A549 (cell line): ENCODE measurements around the gene ZNF79. TPM values are rescaled to one million over a fixed set of nuclear protein-coding genes. Genes with fewer than 3 reads are reported as not detected.

Source experiments
- ATAC-seq, 2 experiments: fragments of 200-7000 bp in 1 of 2; fragments of >200 bp in 1 of 2; cut with Nextera tagmentation in 1 of 2; cut with Tn5 transposase in 1 of 2; 3 replicates each; pipeline versions ENCODE4 v1.8.0 to v1.9.1; 2018 to 2020; ENCODE audit warnings: mild to moderate bottlenecking in 1 of 2, moderate library complexity in 1 of 2
- CTCF ChIA-PET: fragments of 300-600 bp; sonication (Branson Sonifier 250); formaldehyde crosslinking; extraction: SDS; loops from one replicate; lab custom pipeline; 2021; ENCODE audit warnings: antibody characterized with exemption, inconsistent platforms; lab: Yijun Ruan, JAX
- POLR2A ChIA-PET: fragments of 350-600 bp; formaldehyde crosslinking; extraction: SDS; loops from one replicate; lab custom pipeline; 2021; ENCODE audit warnings: antibody characterized with exemption, inconsistent platforms; lab: Yijun Ruan, JAX
- DNase-seq, 2 experiments: peaks; one replicate each; pipeline versions ENCODE4 v3.0.0 to v3.0.0-alpha.2; 2011 to 2016; ENCODE audit warnings: low read depth in 1 of 2, low spot score in 1 of 2
- FAIRE-seq: peaks from 2 replicates; lab custom pipeline; 2011; peaks lifted over from hg19 to GRCh38; lab: Jason Lieb, UNC
- H3K27ac ChIP-seq, 2 experiments: fragments of >200 bp; sonication (Bioruptor Twin); formaldehyde crosslinking; 3 replicates each; pipeline ENCODE4 v1.5.1; 2016 to 2017
- H3K4me1 ChIP-seq: fragments of >200 bp; sonication (Bioruptor Twin); formaldehyde crosslinking; 3 replicates; pipeline ENCODE4 v1.6.1; 2016
- H3K4me2 ChIP-seq: fragments of >200 bp; sonication (Bioruptor Twin); formaldehyde crosslinking; 3 replicates; pipeline ENCODE4 v1.6.1; 2016
- H3K4me3 ChIP-seq: fragments of >200 bp; sonication (Bioruptor Twin); formaldehyde crosslinking; 3 replicates; pipeline ENCODE4 v1.5.1; 2016
- H3K9me3 ChIP-seq: fragments of >200 bp; sonication (Bioruptor Twin); formaldehyde crosslinking; 3 replicates; pipeline ENCODE4 v1.6.1; 2016
- BHLHE40 ChIP-seq: IDR thresholded peaks from 2 replicates; pipeline ENCODE4 v1.6.1; 2012; ENCODE audit warnings: low read depth, low read length, inconsistent platforms
- CTCF ChIP-seq: fragments of >200 bp; sonication (Bioruptor Twin); formaldehyde crosslinking; IDR thresholded peaks from 3 replicates; pipeline ENCODE4 v1.5.1; 2016
- EHF ChIP-seq: fragments of 250-450 bp; sonication (Bioruptor Pico); IDR thresholded peaks from 2 replicates; pipeline ENCODE4 v1.5.0; 2020; ENCODE audit warnings: mild to moderate bottlenecking
- HDAC2 ChIP-seq: fragments of 200-600 bp; sonication (generic); IDR thresholded peaks from 2 replicates; pipeline ENCODE4 v1.6.1; 2016
- HOXB13 ChIP-seq: fragments of 250-450 bp; sonication (Bioruptor Pico); IDR thresholded peaks from 2 replicates; pipeline ENCODE4 v1.5.0; 2020; ENCODE audit warnings: low read depth, mild to moderate bottlenecking, moderate library complexity
- JUNB ChIP-seq: fragments of >200 bp; sonication (Bioruptor Twin); formaldehyde crosslinking; IDR thresholded peaks from 2 replicates; pipeline ENCODE4 v1.6.1; 2016
- KDM5A ChIP-seq: fragments of 200-600 bp; sonication (generic); IDR thresholded peaks from 2 replicates; pipeline ENCODE4 v1.6.1; 2016; ENCODE audit warnings: antibody characterized with exemption, mild to moderate bottlenecking
- MAFK ChIP-seq: fragments of 450-650 bp; IDR thresholded peaks from 2 replicates; pipeline ENCODE4 v1.6.1; 2014; ENCODE audit not compliant: partially characterized antibody
- MAZ ChIP-seq: fragments of 150-350 bp; IDR thresholded peaks from 2 replicates; pipeline ENCODE4 v1.6.1; 2014; ENCODE audit warnings: antibody characterized with exemption, low read depth, low read length, borderline replicate concordance
- NFE2L2 ChIP-seq: fragments of 150-350 bp; conservative IDR thresholded peaks from 2 replicates; pipeline ENCODE4 v1.6.1; 2014; ENCODE audit warnings: low read length
- NPAS2 ChIP-seq: fragments of 250-450 bp; sonication (Bioruptor Pico); IDR thresholded peaks from 2 replicates; pipeline ENCODE4 v1.8.0; 2022; ENCODE audit warnings: mild to moderate bottlenecking, moderate library complexity, borderline replicate concordance
- PBX3 ChIP-seq: IDR thresholded peaks from 2 replicates; pipeline ENCODE4 v1.6.1; 2012
- POLR2AphosphoS2 ChIP-seq: conservative IDR thresholded peaks from 2 replicates; pipeline ENCODE4 v1.6.1; 2012; ENCODE audit warnings: low read length, improper control_type of control experiment, inconsistent platforms
- RAD21 ChIP-seq, 2 experiments: fragments of >200 bp in 1 of 2; sonication (Bioruptor Twin) in 1 of 2; formaldehyde crosslinking in 1 of 2; IDR thresholded peaks in 1 of 2; conservative IDR thresholded peaks in 1 of 2; 2 replicates in 1 of 2; 3 replicates in 1 of 2; pipeline ENCODE4 v1.6.1; 2012 to 2018; ENCODE audit warnings: inconsistent platforms in 1 of 2
- RCOR1 ChIP-seq: fragments of 150-350 bp; IDR thresholded peaks from 2 replicates; pipeline ENCODE4 v1.6.1; 2014; ENCODE audit warnings: antibody characterized with exemption, low read length, low read depth
- RFX5 ChIP-seq: fragments of 450-650 bp; IDR thresholded peaks from 2 replicates; pipeline ENCODE4 v1.7.1; 2014; ENCODE audit warnings: antibody characterized with exemption, mild to moderate bottlenecking, moderate library complexity
- SREBF2 ChIP-seq: fragments of 450-650 bp; IDR thresholded peaks from 2 replicates; pipeline ENCODE4 v1.6.1; 2014; ENCODE audit warnings: mild to moderate bottlenecking, moderate library complexity
- ZSCAN20 ChIP-seq: fragments of 250-450 bp; sonication (Bioruptor Pico); IDR thresholded peaks from 2 replicates; pipeline ENCODE4 v1.8.0; 2022; ENCODE audit warnings: mild to moderate bottlenecking, moderate library complexity
- WGBS: methylation state at CpG from one replicate; pipeline ENCODE4 v1.1.6; 2017; ENCODE audit errors: missing lambda C conversion rate; 5-methylcytosine and 5-hydroxymethylcytosine counted together
- polyA plus RNA-seq, 4 experiments: library from polyadenylated mRNA; depleted of rRNA in 3 of 4; stranded (reverse); fragments of >200 nt; fragmentation: RNase III in 1 of 4; extraction: RNeasy Plus Mini Kit Qiagen cat#74134 plus additional on column Dnase treatment in 1 of 4; gene quantifications; 2 replicates in 3 of 4; 3 replicates in 1 of 4; pipeline ENCODE4 v1.2.3, GENCODE V29; 2011 to 2017
- TF ChIP-seq, protein P1 (sequence below): fragments of 250-450 bp; sonication (Bioruptor Pico); IDR thresholded peaks from 2 replicates; pipeline ENCODE4 v1.5.0; 2021; ENCODE audit warnings: mild to moderate bottlenecking, moderate library complexity, borderline replicate concordance
- TF ChIP-seq, protein P2 (sequence below): fragments of 200-600 bp; sonication (generic); IDR thresholded peaks from 2 replicates; pipeline ENCODE4 v1.6.1; 2016; ENCODE audit warnings: antibody characterized with exemption, mild to moderate bottlenecking, moderate library complexity

Gene ZNF79
- polyA plus RNA-seq, 2 of the 4 experiments (the other 2 are of a cell fraction), result 4.9 to 5.7 TPM

DNA sequence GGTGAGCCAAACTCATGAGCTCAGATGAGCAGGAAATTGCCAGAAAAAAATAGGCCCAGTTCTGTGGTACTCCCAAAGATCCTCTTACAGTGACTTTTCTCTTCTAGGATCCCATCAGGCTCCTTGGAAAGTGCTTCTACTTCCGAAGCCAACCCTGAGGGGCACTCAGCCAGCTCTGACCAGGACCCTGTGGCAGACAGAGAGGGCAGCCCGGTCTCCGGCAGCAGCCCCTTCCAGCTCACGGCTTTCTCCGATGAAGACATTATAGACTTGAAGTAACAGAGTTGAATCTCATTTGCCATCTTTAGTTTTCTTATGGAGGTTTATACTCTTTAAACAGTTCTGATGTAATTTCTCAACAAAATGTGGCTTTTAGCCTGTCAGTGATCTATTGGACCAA is 31.2 kb upstream of the ZNF79 start (continued):
- TF ChIP-seq CTCF (no peak), MAZ (no peak), HDAC2 (no peak), PBX3 (no peak), HOXB13 (CRISPR knock-in tag) (no peak)
- TF ChIP-seq, all 56 proteins: peak for 0

GRCh38 chr9:127393645-127394044 is 30.5 kb upstream of the ZNF79 start:
- ATAC-seq (no peak), FAIRE-seq (no peak), DNase-seq (no peak)
- Histone ChIP-seq H3K4me3 (no peak overlapping the region), H3K27ac (no peak overlapping the region), H3K4me2 (no peak overlapping the region), H3K4me1 (peaks cover 28% of the 10 kb centered on the region), H3K9me3 (no peaks in the 10 kb centered on the region)
- POLR2A ChIA-PET, result no interaction called here
- WGBS, result 84% methylated on average over 2 of the region's 2 CpGs
- no peak for TF ChIP-seq BHLHE40
- TF ChIP-seq SREBF2, result no peak
- peak in 1 of 2 experiments; percentile 21; a peak in 1 of 5 replicates for TF ChIP-seq RAD21 (conservative IDR thresholded peaks at IDR 0.05 in 1 of 2, IDR thresholded peaks at IDR 0.05 in 1 of 2)
- TF ChIP-seq, protein P1, sequence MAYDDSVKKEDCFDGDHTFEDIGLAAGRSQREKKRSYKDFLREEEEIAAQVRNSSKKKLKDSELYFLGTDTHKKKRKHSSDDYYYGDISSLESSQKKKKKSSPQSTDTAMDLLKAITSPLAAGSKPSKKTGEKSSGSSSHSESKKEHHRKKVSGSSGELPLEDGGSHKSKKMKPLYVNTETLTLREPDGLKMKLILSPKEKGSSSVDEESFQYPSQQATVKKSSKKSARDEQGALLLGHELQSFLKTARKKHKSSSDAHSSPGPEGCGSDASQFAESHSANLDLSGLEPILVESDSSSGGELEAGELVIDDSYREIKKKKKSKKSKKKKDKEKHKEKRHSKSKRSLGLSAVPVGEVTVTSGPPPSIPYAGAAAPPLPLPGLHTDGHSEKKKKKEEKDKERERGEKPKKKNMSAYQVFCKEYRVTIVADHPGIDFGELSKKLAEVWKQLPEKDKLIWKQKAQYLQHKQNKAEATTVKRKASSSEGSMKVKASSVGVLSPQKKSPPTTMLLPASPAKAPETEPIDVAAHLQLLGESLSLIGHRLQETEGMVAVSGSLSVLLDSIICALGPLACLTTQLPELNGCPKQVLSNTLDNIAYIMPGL (CRISPR knock-in tag), result no peak
- TF ChIP-seq NPAS2 (CRISPR knock-in tag), result no peak
- no peak for TF ChIP-seq MAFK
- TF ChIP-seq ZSCAN20 (CRISPR knock-in tag), result no peak
- no peak for TF ChIP-seq KDM5A
- CTCF ChIA-PET, result interaction anchor here (0.7 to 2.7 kb wide), 5 partner anchors 46 to 179 kb away, joined by 3 to 9 read pairs (median 6); no protein-coding TSS in a partner anchor

DNA sequence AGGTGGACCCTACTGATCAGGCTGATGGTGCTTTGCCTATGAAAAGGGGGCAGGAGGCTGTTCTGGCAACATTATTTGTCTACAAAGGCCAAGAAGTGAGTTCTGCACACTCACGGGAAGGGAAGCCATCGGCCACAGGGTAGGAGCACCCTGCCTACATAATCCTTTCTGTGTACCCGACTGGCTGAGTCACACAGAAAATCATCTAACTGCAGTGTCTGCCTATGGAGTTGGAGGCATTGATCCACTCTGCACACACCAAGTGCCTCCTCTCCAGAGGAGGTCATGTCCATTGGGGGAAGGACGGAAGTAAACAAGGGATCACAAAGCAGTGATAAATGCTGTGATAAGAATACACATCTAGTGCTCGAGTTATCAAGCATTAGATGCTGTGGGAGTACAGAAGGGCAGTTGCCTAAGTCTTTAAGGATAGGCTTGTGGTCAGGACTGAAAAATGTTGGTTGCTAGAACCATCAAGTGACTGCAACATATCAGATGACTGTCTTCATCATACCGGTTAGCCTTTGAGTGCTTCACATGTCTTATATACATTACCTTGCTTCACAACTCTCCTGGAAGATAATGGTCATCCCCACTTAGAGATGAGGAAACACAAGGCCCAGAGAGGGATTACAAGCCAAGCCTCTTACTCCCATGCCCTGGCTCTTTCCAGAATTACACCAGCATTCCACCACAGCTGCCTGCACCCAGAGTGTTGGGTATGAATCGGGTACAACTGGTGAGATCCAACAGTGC is 28.5 kb upstream of the ZNF79 start:
- POLR2A ChIA-PET, result interaction anchor here (1.1 to 2.2 kb wide), 4 partner anchors 28 to 481 kb away, joined by 4 to 25 read pairs (median 8); partner anchors contain the start of genes LRSAM1, RALGPS1, RPL12 and ZNF79
- CTCF ChIA-PET, result interaction anchor here (0.9 to 6.6 kb wide), 7 partner anchors 10 to 455 kb away, joined by 3 to 33 read pairs (median 12); no protein-coding TSS in a partner anchor
- WGBS, result 84% methylated on average over 7 of the region's 7 CpGs
- TF ChIP-seq JUNB, result no peak
- no peak for TF ChIP-seq RCOR1
- TF ChIP-seq RFX5, result no peak
- no peak for TF ChIP-seq EHF (CRISPR knock-in tag)
- no peak for TF ChIP-seq NFE2L2
- no peak for TF ChIP-seq CTCF
- TF ChIP-seq, protein P2, sequence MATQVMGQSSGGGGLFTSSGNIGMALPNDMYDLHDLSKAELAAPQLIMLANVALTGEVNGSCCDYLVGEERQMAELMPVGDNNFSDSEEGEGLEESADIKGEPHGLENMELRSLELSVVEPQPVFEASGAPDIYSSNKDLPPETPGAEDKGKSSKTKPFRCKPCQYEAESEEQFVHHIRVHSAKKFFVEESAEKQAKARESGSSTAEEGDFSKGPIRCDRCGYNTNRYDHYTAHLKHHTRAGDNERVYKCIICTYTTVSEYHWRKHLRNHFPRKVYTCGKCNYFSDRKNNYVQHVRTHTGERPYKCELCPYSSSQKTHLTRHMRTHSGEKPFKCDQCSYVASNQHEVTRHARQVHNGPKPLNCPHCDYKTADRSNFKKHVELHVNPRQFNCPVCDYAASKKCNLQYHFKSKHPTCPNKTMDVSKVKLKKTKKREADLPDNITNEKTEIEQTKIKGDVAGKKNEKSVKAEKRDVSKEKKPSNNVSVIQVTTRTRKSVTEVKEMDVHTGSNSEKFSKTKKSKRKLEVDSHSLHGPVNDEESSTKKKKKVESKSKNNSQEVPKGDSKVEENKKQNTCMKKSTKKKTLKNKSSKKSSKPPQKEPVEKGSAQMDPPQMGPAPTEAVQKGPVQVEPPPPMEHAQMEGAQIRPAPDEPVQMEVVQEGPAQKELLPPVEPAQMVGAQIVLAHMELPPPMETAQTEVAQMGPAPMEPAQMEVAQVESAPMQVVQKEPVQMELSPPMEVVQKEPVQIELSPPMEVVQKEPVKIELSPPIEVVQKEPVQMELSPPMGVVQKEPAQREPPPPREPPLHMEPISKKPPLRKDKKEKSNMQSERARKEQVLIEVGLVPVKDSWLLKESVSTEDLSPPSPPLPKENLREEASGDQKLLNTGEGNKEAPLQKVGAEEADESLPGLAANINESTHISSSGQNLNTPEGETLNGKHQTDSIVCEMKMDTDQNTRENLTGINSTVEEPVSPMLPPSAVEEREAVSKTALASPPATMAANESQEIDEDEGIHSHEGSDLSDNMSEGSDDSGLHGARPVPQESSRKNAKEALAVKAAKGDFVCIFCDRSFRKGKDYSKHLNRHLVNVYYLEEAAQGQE, result no peak
- no peak for TF ChIP-seq PBX3
- TF ChIP-seq POLR2AphosphoS2, result no peak

More for the DNA sequence above, 28.5 kb upstream of the ZNF79 start:
- peak overlapping the region in 1 of 2 experiments; percentile 80; a peak in 5 of 6 replicates for H3K27ac ChIP-seq
- no peaks in the 10 kb centered on the region for H3K9me3 ChIP-seq
- ATAC-seq, result no peak
- DNase-seq, result no peak
- peak overlapping the region; percentile 83 for H3K4me2 ChIP-seq
- H3K4me1 ChIP-seq, result peaks cover 9% of the 10 kb centered on the region; the same call in 2 of the 3 replicates
- no peak for FAIRE-seq
- peak overlapping the region; percentile 48 for H3K4me3 ChIP-seq
